ENCODE results near the gene RCSD1. TPM values are rescaled to one million over a fixed set of nuclear protein-coding genes. Genes with fewer than 3 reads are reported as not detected.

Gene RCSD1
- total and polyA plus RNA-seq, 10 of the 15 experiments (the other 5 are each of a cell fraction or from before 2014, with no cell fraction given): 11.4 to 78.3 (median 71.6) TPM

- TF ChIP-seq TCF3 (IDR thresholded peaks at IDR 0.05; ENCODE audit: borderline replicate concordance, insufficient read depth, low read depth, low read length) (no peak), CHD1 (IDR thresholded peaks at IDR 0.05; ENCODE audit: low read depth, low read length) (no peak), IKZF2 (IDR thresholded peaks at IDR 0.05) (no peak), KDM1A (IDR thresholded peaks at IDR 0.05; ENCODE audit: borderline replicate concordance) (no peak), PAX5 (IDR thresholded peaks at IDR 0.05; ENCODE audit: borderline replicate concordance, low read depth, low read length) (no peak), ELK1 (IDR thresholded peaks at IDR 0.05; ENCODE audit: low read depth, low read length) (no peak), BRCA1 (IDR thresholded peaks at IDR 0.05; ENCODE audit: low read depth, low read length) (no peak), PAX8 (IDR thresholded peaks at IDR 0.05) (no peak), MLLT1 (IDR thresholded peaks at IDR 0.05) (no peak)
Measured at GRCh38 chr1:167717351-167717750, 87.3 kb downstream of the RCSD1 start (continued).

Measured in GM12878 (cell line).